Vagina (tissue), 2 donors: ENCODE data around the gene STIMATE. TPM values are rescaled to one million over a fixed set of nuclear protein-coding genes. Genes with fewer than 3 reads are reported as not detected.

ENCODE experiments used
- DNase-seq, 2 donors: peaks; one replicate each; pipeline ENCODE4 v3.0.0-alpha.2; 2017; ENCODE audit errors: extremely low spot score in 2 of 2
- H3K27ac ChIP-seq: fragments of 200-600 bp; sonication (generic); one replicate; pipeline ENCODE4 v1.5.1; 2019
- H3K27me3 ChIP-seq: fragments of 200-600 bp; sonication (generic); one replicate; pipeline ENCODE4 v1.5.1; 2019
- H3K36me3 ChIP-seq, 2 donors: fragments of 200-600 bp; sonication (generic); one replicate each; pipeline ENCODE4 v1.5.1; 2017 to 2019
- H3K4me1 ChIP-seq: fragments of 200-600 bp; sonication (generic); one replicate; pipeline ENCODE4 v1.5.1; 2019
- H3K4me3 ChIP-seq, 2 donors: fragments of 200-600 bp; sonication (generic); 1 replicate in 1 of 2; 2 replicates in 1 of 2; pipeline ENCODE4 v1.5.1; 2016 to 2019
- H3K9me3 ChIP-seq: fragments of 200-600 bp; sonication (generic); one replicate; pipeline ENCODE4 v1.5.1; 2019
- CTCF ChIP-seq, 3 experiments: fragments of 450-650 bp in 2 of 3; fragments of 200-600 bp in 1 of 3; sonication (generic) in 1 of 3; IDR thresholded peaks; one replicate each; pipeline ENCODE4 v1.5.1; 2017 to 2019; ENCODE audit warnings: antibody characterized with exemption in 3 of 3, mild to moderate bottlenecking in 2 of 3, moderate library complexity in 2 of 3
- POLR2A ChIP-seq, 2 donors: fragments of 450-650 bp; IDR thresholded peaks; one replicate each; pipeline ENCODE4 v1.6.1; 2017; ENCODE audit warnings: antibody characterized with exemption in 2 of 2, mild to moderate bottlenecking in 2 of 2, moderate library complexity in 2 of 2
- POLR2AphosphoS5 ChIP-seq, 2 donors: sonication (generic); formaldehyde crosslinking; IDR thresholded peaks; one replicate each; pipeline ENCODE4 v1.9.0; 2017; ENCODE audit warnings: antibody characterized with exemption in 2 of 2, mild to moderate bottlenecking in 2 of 2, low read depth in 1 of 2; ENCODE audit not compliant: insufficient read depth in 1 of 2
- intact Hi-C: fragments of 100-400 bp; cut with DNase I; formaldehyde crosslinking; loops from one replicate; pipeline ENCODE4 v1.15.1; 2023
- total RNA-seq: library from RNA; depleted of rRNA; stranded (reverse); fragments of >200 nt; gene quantifications from one replicate; pipeline ENCODE4 v1.2.3, GENCODE V29; 2016

STIMATE gene
- total RNA-seq, 1 donor from 2014 or later: 12.5 TPM

DNA sequence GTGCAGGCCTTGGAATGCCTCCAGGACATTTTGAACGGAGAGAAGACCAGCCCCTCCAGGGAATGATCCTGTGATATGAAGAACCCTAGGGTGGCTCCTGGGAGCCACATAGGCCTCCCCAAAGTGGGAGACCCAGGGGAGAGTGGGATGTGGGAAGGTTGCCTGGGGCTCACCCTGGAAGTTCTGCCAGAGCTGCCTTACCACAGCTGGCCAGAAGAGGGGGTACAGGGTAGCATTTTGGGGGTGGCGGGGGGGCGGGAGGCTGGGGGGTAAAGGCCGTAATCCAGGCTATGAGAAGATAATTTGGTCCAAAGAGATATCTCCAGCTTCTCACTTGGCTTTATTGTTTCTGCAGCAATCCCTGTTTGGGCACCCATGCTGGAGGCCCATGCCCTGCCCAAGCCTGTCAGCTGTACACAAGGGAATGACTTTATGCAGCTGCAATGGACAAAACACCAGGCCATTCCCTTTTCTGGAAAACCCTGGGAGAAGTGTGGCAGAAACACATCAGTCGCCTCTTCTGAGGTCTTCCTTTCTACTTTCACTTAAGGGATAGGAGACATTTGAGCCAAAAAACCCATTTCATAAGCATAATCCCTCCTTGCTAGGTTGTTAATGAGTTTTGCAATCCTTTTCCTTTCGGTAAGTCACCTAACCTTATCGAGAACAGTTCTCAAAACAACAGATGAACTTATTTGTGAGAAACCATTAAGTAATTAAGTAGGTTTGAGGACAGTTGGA is 51.5 kb downstream of the STIMATE start:
- intact Hi-C loops: loop anchor here (5.0 kb wide), 1 partner anchor 46 kb away; no protein-coding TSS in a partner anchor
- Histone ChIP-seq H3K9me3 (no peaks in the 10 kb centered on the region), H3K36me3 (peaks cover 0 to 36% of the 10 kb centered on the region in 2 donors), H3K27me3 (no peaks in the 10 kb centered on the region), H3K4me1 (peaks cover 36% of the 10 kb centered on the region), H3K27ac (peak overlapping the region; percentile 90), H3K4me3 (no peak overlapping the region)
- DNase-seq: no peak
- no peak for TF ChIP-seq POLR2A (IDR thresholded peaks at IDR 0.05)
- no peak for TF ChIP-seq POLR2AphosphoS5 (IDR thresholded peaks at IDR 0.05; ENCODE audit: insufficient read depth in 1 of 2, low read depth in 1 of 2)
- no peak for TF ChIP-seq CTCF (IDR thresholded peaks at IDR 0.05)

GRCh38 chr3:52845157-52845556 is 52.2 kb downstream of the STIMATE start:
- Histone ChIP-seq H3K27ac (peak overlapping the region; percentile 90), H3K4me3 (no peak overlapping the region), H3K4me1 (peaks cover 36% of the 10 kb centered on the region), H3K27me3 (no peaks in the 10 kb centered on the region), H3K36me3 (peaks cover 0 to 36% of the 10 kb centered on the region in 2 donors), H3K9me3 (no peaks in the 10 kb centered on the region)
- intact Hi-C loops: loop anchor here (5.0 kb wide), 1 partner anchor 47 kb away; no protein-coding TSS in a partner anchor
- TF ChIP-seq POLR2AphosphoS5 (IDR thresholded peaks at IDR 0.05; ENCODE audit: insufficient read depth in 1 of 2, low read depth in 1 of 2): peak in 1 of 2 donors; percentile 66
- no peak for TF ChIP-seq POLR2A (IDR thresholded peaks at IDR 0.05)
- TF ChIP-seq CTCF (IDR thresholded peaks at IDR 0.05): no peak
- no peak for DNase-seq

GRCh38 chr3:52844290-52844975 is 52.9 kb downstream of the STIMATE start:
- H3K36me3 ChIP-seq: peaks cover 0 to 33% of the 10 kb centered on the region in 2 donors
- DNase-seq: no peak
- no peaks in the 10 kb centered on the region for H3K27me3 ChIP-seq
- H3K4me1 ChIP-seq: peaks cover 36% of the 10 kb centered on the region
- no peak overlapping the region for H3K4me3 ChIP-seq
- TF ChIP-seq CTCF (IDR thresholded peaks at IDR 0.05) (no peak), POLR2AphosphoS5 (IDR thresholded peaks at IDR 0.05; ENCODE audit: insufficient read depth in 1 of 2, low read depth in 1 of 2) (no peak), POLR2A (IDR thresholded peaks at IDR 0.05) (no peak)
- peak overlapping the region; percentile 90 for H3K27ac ChIP-seq
- intact Hi-C loops: no loop called here
- no peaks in the 10 kb centered on the region for H3K9me3 ChIP-seq

- H3K9me3 ChIP-seq: no peaks in the 10 kb centered on the region
- peaks cover 36% of the 10 kb centered on the region for H3K4me1 ChIP-seq
- H3K36me3 ChIP-seq: peaks cover 0 to 28% of the 10 kb centered on the region in 2 donors
- no peak for DNase-seq
- H3K27me3 ChIP-seq: no peaks in the 10 kb centered on the region
- TF ChIP-seq POLR2A (IDR thresholded peaks at IDR 0.05) (no peak), CTCF (IDR thresholded peaks at IDR 0.05) (no peak), POLR2AphosphoS5 (IDR thresholded peaks at IDR 0.05; ENCODE audit: insufficient read depth in 1 of 2, low read depth in 1 of 2) (no peak)
- intact Hi-C loops: no loop called here
- H3K4me3 ChIP-seq: no peak overlapping the region
- H3K27ac ChIP-seq: peak overlapping the region; percentile 90
Observed at GRCh38 chr3:52843881-52844280, 53.5 kb downstream of the STIMATE start.
